Astrocyte (in vitro differentiated cells and primary cell): Measurements from ENCODE around the gene NAV1. TPM values are rescaled to one million over a fixed set of nuclear protein-coding genes. Genes with fewer than 3 reads are reported as not detected.

ENCODE experiments used
- DNase-seq: peaks from one replicate; pipeline ENCODE4 v3.0.0-alpha.2; 2010; ENCODE audit warnings: low read depth
- FAIRE-seq: peaks from 2 replicates; lab custom pipeline; 2011; peaks lifted over from hg19 to GRCh38; lab: Jason Lieb, UNC
- H2AFZ ChIP-seq: 2 replicates; pipeline ENCODE4 v1.6.0; 2012; ENCODE audit warnings: low read depth, low read length, inconsistent platforms
- H3K27ac ChIP-seq: 2 replicates; pipeline ENCODE4 v1.5.1; 2011; ENCODE audit warnings: low read depth, low read length, inconsistent platforms
- H3K27me3 ChIP-seq: 2 replicates; pipeline ENCODE4 v1.6.0; 2011; ENCODE audit warnings: low read length, inconsistent platforms; ENCODE audit not compliant: insufficient read depth
- H3K36me3 ChIP-seq: 2 replicates; pipeline ENCODE4 v1.5.1; 2011; ENCODE audit warnings: low read length, inconsistent platforms; ENCODE audit not compliant: insufficient read depth
- H3K4me1 ChIP-seq: 2 replicates; pipeline ENCODE4 v1.5.1; 2011; ENCODE audit warnings: low read length, inconsistent platforms; ENCODE audit not compliant: insufficient read depth
- H3K4me2 ChIP-seq: 2 replicates; pipeline ENCODE4 v1.6.0; 2012; ENCODE audit warnings: low read length, inconsistent platforms
- H3K4me3 ChIP-seq: 2 replicates; pipeline ENCODE4 v1.5.1; 2011; ENCODE audit warnings: low read depth, mild to moderate bottlenecking, low read length, inconsistent platforms; ENCODE audit not compliant: insufficient read depth
- H3K79me2 ChIP-seq: 2 replicates; pipeline ENCODE4 v1.6.0; 2012; ENCODE audit warnings: mild to moderate bottlenecking, low read length, inconsistent platforms; ENCODE audit not compliant: insufficient read depth
- H3K9ac ChIP-seq: 2 replicates; pipeline ENCODE4 v1.6.0; 2012; ENCODE audit warnings: mild to moderate bottlenecking, low read length, inconsistent platforms
- H3K9me3 ChIP-seq: 2 replicates; pipeline ENCODE4 v1.5.1; 2012; ENCODE audit warnings: low read depth, mild to moderate bottlenecking, low read length, inconsistent platforms; ENCODE audit not compliant: insufficient read depth
- H4K20me1 ChIP-seq: 2 replicates; pipeline ENCODE4 v1.6.0; 2012; ENCODE audit warnings: low read length, inconsistent platforms; ENCODE audit not compliant: insufficient read depth
- H3K27ac Mint-ChIP-seq: one replicate; pipeline ENCODE4 v1.8.0; 2021; ENCODE audit warnings: mild to moderate bottlenecking, mixed read lengths; ENCODE audit not compliant: unreplicated experiment
- H3K27me3 Mint-ChIP-seq: one replicate; pipeline ENCODE4 v1.8.0; 2021; ENCODE audit warnings: low read depth, mixed read lengths; ENCODE audit not compliant: unreplicated experiment
- H3K36me3 Mint-ChIP-seq: one replicate; pipeline ENCODE4 v1.8.0; 2021; ENCODE audit warnings: low read depth, mixed read lengths; ENCODE audit not compliant: unreplicated experiment
- H3K4me1 Mint-ChIP-seq: one replicate; pipeline ENCODE4 v1.8.0; 2021; ENCODE audit warnings: low read depth, mixed read lengths; ENCODE audit not compliant: unreplicated experiment
- H3K4me3 Mint-ChIP-seq: one replicate; pipeline ENCODE4 v1.8.0; 2021; ENCODE audit warnings: mild to moderate bottlenecking, moderate library complexity, mixed read lengths; ENCODE audit not compliant: unreplicated experiment
- H3K9me3 Mint-ChIP-seq: one replicate; pipeline ENCODE4 v1.8.0; 2021; ENCODE audit warnings: mild to moderate bottlenecking, mixed read lengths; ENCODE audit not compliant: unreplicated experiment
- CTCF ChIP-seq: IDR thresholded peaks from 2 replicates; pipeline ENCODE4 v1.5.1; 2011; ENCODE audit warnings: low read depth, mild to moderate bottlenecking, inconsistent platforms, low read length, moderate library complexity; ENCODE audit not compliant: insufficient read depth
- EZH2 ChIP-seq: IDR thresholded peaks from 2 replicates; pipeline ENCODE4 v1.6.1; 2012; ENCODE audit warnings: mild to moderate bottlenecking, low read length, inconsistent platforms; ENCODE audit not compliant: insufficient read depth
- total RNA-seq: library from RNA; stranded (reverse); gene quantifications from 2 replicates; pipeline ENCODE4 v1.2.1, GENCODE V29; 2021

Gene NAV1
- total RNA-seq, 1 donor from 2014 or later: 79.7 TPM

- Histone ChIP-seq H3K4me3 (no peak overlapping the region), H3K9me3 (no peaks in the 10 kb centered on the region), H3K79me2 (peaks cover 85% of the 10 kb centered on the region), H3K9ac (no peak overlapping the region), H3K4me1 (peaks cover 39% of the 10 kb centered on the region), H3K36me3 (no peaks in the 10 kb centered on the region), H3K27me3 (no peaks in the 10 kb centered on the region), H3K27ac (no peak overlapping the region), H4K20me1 (peaks cover 40% of the 10 kb centered on the region), H3K4me2 (peak overlapping the region; percentile 74), H2AFZ (no peak overlapping the region)
- Mint-ChIP-seq H3K4me3 (peak overlapping the region; percentile 68), H3K9me3 (no peaks in the 10 kb centered on the region), H3K27me3 (no peaks in the 10 kb centered on the region), H3K36me3 (peaks cover 5% of the 10 kb centered on the region), H3K4me1 (peaks cover 22% of the 10 kb centered on the region), H3K27ac (no peak overlapping the region)
- TF ChIP-seq EZH2: no peak
- TF ChIP-seq CTCF: no peak
- FAIRE-seq: no peak
- no peak for DNase-seq
These were observed 27.5 kb downstream of the NAV1 start for GRCh38 chr1:201566529-201566823.

- no peaks in the 10 kb centered on the region for H3K27me3 Mint-ChIP-seq
- no peak for FAIRE-seq
- H3K36me3 Mint-ChIP-seq: peaks cover 5% of the 10 kb centered on the region
- no peaks in the 10 kb centered on the region for H3K9me3 Mint-ChIP-seq
- no peak overlapping the region for H3K27ac ChIP-seq
- H3K36me3 ChIP-seq: no peaks in the 10 kb centered on the region
- peaks cover 88% of the 10 kb centered on the region for H3K79me2 ChIP-seq
- peaks cover 46% of the 10 kb centered on the region for H4K20me1 ChIP-seq
- H3K9ac ChIP-seq: no peak overlapping the region
- TF ChIP-seq EZH2 (no peak), CTCF (no peak)
- no peak for DNase-seq
- H3K4me3 ChIP-seq: no peak overlapping the region
- no peaks in the 10 kb centered on the region for H3K9me3 ChIP-seq
- peaks cover 18% of the 10 kb centered on the region for H3K4me1 Mint-ChIP-seq
- H3K4me3 Mint-ChIP-seq: no peak overlapping the region
- H3K4me1 ChIP-seq: peaks cover 32% of the 10 kb centered on the region
- H2AFZ ChIP-seq: no peak overlapping the region
- H3K4me2 ChIP-seq: no peak overlapping the region
- H3K27me3 ChIP-seq: no peaks in the 10 kb centered on the region
- H3K27ac Mint-ChIP-seq: no peak overlapping the region
These were observed 28.2 kb downstream of the NAV1 start for GRCh38 chr1:201566933-201567801.

- Histone ChIP-seq H3K4me1 (peaks cover 21% of the 10 kb centered on the region), H3K79me2 (peaks cover 94% of the 10 kb centered on the region), H3K9me3 (no peaks in the 10 kb centered on the region), H3K36me3 (no peaks in the 10 kb centered on the region), H3K27me3 (no peaks in the 10 kb centered on the region), H3K4me2 (no peak overlapping the region), H2AFZ (no peak overlapping the region), H3K4me3 (no peak overlapping the region), H3K27ac (no peak overlapping the region), H4K20me1 (peaks cover 53% of the 10 kb centered on the region), H3K9ac (no peak overlapping the region)
- Mint-ChIP-seq H3K9me3 (no peaks in the 10 kb centered on the region), H3K27me3 (no peaks in the 10 kb centered on the region), H3K27ac (no peak overlapping the region), H3K4me3 (no peak overlapping the region), H3K4me1 (peaks cover 10% of the 10 kb centered on the region), H3K36me3 (peaks cover 5% of the 10 kb centered on the region)
- DNase-seq: no peak
- no peak for FAIRE-seq
- no peak for TF ChIP-seq EZH2
- TF ChIP-seq CTCF: no peak
These were observed 29.3 kb downstream of the NAV1 start for GRCh38 chr1:201568265-201568664.
